GM19455 (cell line): ENCODE measurements around the gene B4GALT3.

Source experiments
- ATAC-seq: cut with Tn5 transposase; IDR thresholded peaks from one replicate; pipeline ENCODE4 v1.9.1; 2021; ENCODE audit not compliant: unreplicated experiment

B4GALT3 gene

DNA sequence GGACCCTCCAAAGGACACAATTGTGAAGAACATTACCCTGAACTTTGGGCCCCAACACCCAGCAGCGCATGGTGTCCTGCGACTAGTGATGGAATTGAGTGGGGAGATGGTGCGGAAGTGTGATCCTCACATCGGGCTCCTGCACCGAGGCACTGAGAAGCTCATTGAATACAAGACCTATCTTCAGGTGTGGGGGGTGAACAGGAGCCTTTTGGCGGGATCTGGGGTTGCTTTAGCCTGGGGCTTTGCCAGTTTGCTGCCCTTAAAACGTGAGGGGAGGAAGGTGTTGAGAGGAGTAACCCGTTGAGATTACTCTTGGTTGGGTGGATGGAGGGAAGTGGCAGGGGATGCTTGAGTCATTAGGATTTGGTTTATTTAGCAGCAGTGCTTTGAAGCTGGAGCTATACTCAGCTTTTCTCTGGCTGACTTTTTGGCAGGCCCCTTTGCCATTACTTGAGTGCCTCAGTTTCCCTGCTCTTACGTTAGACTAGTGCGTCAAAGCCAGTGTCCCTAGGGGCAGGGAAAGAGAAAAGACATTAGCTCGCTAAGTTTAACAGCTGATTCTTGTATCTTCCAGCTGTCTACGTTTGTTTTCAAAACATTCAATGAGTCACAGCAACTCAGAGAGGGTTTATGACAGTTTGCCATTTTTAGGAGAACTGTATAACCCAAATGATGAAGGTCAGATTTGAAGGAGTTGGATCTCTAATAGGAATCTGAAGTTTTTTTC is 29.3 kb upstream of the B4GALT3 start:
- ATAC-seq = no peak

DNA sequence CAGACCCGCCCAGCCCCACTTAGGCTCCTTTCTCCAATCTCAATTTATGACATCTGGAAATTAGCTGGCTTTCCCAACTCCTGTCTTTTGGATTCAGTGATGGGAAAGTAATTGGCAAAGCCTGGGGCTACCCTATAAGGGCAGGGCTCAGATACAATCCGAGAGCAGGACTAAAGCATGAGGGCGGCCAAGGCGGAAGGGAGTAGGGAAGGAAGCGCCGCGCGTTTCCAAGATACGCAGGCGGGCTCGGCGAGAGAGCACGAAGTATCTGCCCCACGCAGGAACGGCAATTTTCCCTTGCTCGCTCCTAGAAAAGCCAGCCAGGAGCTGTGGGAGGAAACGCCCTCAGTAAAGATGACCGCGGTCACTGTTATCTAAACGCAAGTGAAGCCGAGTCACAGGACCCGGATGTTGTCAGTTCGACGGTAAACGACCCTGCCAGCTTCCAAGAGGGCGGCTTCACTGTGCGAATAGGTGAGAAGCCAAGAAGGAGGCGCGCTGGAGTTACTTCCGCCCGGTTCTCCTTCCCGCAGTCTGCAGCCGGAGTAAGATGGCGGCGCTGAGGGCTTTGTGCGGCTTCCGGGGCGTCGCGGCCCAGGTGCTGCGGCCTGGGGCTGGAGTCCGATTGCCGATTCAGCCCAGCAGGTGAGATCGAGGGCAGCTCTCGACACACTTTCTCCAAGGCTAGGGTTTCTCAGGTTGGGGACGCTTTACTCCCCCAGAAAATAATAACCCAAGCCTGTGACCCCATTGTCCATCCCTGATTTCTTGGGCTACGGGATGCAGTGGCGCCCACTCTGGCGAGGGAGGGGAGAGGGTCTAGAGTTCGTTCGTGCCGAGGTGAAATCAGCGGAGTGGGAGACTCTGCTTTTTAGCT is 24.8 kb upstream of the B4GALT3 start, which contains the start of gene NDUFS2:
TSS of gene NDUFS2 (plus strand) at position 532 of the 877 bp plus-strand sequence. CDS start at position 551, 19 bp downstream.
- peak; percentile 97 for ATAC-seq

DNA sequence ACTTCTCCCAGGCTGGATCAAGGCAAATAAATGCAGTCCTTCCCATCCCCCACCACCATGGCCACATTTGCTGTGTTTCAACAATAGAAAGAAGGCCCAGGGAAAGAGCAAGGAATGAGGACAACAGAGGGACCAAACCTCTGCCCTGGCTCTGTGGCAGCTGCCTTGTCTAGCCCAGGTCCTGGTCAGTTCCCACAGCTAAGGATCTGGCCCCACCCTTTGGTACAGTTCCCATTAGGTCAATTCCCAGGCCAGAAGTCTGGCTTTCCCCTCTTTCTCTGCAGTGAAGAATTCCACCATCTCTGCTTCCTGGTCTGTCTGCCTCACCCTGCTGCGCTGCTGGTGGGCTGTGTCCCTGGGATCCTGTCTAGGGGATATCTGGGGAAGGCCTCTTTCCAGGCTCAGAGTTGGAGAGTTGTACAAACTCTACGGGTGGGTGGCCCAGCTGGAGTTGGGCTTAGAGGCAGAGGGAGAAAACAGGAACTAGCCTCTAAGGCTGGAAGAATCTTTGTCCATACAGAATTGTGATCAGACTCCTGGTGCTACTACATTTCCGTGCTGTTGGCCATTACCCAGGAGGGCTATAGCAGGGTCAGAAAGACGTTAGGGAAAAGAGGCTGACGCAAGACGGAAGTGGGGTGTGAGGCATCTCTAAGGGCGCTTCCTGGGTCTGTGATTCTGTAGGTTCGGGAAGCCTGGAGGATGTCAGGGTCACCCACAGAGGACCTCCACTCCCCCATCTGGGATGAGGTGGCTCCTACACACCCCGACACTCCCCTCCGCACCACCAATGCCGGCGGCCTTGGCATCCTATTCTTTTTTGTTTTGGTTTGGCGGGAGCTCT is 23.9 kb upstream of the B4GALT3 start:
- no peak for ATAC-seq

DNA sequence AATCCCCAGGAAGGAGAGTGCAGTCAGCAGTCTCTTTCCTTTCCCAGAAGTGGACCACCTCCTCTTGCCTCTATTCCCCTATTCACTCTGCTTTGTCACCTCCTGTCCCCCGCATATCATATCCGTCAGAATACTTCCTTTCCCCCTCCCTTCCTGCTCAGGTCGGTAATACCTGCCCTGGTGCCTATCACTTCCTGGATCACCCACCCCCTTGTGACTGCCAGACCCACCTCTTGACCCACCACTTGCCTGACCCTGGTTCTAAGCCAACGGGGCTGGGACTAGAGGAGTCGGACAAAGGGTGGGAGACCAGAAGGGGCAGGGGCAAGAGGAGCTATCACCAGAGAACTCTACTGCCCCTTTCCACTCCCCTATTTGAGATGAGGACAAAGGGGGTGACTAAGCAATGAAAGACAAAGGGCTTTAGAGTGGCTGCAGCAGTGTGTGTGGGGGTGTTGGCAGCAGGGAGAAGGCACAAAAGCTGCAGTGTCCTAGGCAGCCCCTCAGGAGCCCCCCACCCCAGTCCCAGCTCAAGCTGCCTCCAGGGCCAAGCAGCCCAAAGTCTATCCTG is 23.2 kb upstream of the B4GALT3 start:
- no peak for ATAC-seq

DNA sequence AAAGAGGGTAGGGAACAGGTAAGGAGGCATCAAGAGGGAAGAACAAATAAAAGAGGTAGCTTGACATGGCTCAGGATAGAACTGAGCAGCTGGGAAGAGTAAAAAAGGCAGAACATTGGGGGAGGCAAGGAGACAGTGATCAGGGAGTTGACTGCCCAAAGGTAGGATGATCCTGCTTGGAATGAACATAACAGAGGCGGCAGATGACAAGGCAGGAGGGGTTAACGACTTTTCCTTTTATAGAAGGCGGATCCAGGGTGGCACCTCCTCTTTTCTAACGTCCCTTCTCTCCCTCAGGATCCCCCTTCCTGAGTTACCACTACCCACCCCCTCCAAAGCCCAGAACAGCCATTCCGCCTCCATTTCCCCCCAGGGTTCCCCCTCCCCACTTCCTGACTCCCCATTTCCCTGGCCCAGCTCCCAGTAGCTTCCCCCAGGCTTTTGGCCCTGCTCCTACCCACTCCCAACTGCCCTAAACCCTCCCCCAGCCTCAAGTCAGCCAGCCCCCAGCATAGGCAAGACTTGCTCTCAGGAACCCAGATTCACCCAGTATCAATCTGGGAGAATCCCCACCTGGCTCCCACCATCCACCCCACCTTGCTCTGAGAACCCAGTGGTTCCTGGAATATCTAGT is 22.3 kb upstream of the B4GALT3 start:
- no peak for ATAC-seq

DNA sequence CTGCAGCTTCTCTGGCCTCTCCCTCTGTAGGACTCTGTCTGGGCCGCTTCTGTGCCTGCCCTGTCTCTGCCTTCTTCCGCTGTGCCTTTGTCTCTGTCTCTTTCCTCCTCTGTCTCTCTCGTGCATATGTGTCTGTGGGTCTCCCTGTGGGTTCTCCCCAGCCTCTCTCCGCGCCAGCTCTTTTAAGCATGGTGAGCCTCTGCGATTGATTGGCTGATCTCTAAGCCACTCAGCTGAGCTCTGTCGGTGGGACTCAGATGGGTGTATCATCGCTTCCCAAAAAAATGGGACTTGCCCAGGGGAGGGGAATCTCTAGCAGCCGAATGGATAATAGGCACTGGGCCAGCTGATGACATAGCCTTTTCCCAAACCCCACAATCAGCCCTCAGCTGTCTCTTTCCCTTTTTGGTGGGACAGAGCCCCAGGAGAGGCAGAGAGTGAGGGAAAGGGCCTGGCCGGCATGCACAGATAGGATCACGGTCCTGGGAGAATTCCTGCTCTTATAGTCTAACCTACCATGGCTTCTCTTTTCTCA is 21.7 kb upstream of the B4GALT3 start, which contains the start of gene ADAMTS4:
TSS of gene ADAMTS4 (minus strand) at position 158 of the 535 bp plus-strand sequence. CDS start 427 bp downstream, outside the sequence.
- no peak for ATAC-seq

DNA sequence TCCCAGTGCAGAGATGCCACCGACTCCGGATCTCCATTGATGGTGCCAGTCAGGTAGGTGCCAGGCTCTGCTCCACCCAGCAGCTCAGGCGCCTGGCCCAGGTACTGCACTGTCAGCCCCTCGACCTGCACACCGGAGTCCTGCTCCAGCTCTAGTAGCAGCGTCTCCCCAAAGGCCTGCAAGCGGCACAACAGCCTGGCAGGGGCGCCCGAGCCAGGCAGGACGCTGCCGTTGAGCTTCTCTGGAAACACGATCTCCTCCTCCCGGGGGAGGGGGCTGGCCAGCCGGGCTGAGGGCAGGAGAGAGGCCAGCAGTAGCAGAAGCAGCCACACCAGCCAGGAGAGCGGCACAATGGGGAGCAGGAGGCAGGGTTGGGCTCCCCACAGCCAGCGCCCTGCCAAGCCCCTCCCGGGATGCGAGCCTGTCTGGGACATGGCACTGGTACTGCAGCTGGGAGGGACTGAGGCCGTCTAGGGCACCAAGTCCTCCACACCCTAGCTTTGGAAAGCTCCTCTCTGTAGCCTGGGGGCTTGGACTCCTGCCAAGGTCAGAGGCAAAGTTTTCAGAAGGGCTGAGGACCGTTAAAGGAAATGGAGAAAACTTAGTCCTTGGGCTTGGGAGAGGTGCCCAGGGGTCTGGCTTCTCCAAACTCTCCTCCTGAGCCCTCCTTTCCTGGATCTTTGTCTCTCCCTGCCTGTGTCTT is 21.0 kb upstream of the B4GALT3 start:
- ATAC-seq = no peak

DNA sequence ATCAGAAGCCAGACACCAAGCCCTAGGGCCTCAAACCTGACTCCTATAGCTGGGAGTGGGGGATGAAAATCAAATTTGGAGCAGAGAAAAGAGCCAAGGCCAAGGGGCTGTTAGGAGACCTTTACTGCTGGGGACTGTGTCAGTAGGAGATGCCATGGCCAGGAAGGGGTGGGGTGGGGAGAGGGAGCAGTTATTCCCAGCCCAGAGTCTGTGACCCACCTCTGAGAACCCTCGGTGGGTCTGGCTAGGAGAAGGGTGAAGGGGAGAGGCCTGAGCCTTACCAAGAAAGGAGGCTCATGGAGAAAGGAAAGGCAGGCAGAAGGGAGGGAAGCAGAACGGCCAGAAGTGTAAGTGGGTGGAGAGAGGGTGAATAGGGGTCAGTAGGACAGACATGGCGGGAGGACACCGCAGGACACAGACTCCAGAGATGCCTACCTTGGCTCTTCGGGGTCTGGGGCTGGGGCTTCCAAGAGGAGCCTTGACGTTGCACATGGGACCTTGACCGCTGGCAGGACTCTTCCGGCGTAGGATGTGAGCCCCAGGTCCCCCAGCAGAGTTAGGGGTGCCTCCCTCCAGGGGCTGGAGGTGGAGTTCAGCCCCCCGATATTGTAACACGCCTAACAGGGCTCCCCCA is 20.4 kb upstream of the B4GALT3 start:
- no peak for ATAC-seq

DNA sequence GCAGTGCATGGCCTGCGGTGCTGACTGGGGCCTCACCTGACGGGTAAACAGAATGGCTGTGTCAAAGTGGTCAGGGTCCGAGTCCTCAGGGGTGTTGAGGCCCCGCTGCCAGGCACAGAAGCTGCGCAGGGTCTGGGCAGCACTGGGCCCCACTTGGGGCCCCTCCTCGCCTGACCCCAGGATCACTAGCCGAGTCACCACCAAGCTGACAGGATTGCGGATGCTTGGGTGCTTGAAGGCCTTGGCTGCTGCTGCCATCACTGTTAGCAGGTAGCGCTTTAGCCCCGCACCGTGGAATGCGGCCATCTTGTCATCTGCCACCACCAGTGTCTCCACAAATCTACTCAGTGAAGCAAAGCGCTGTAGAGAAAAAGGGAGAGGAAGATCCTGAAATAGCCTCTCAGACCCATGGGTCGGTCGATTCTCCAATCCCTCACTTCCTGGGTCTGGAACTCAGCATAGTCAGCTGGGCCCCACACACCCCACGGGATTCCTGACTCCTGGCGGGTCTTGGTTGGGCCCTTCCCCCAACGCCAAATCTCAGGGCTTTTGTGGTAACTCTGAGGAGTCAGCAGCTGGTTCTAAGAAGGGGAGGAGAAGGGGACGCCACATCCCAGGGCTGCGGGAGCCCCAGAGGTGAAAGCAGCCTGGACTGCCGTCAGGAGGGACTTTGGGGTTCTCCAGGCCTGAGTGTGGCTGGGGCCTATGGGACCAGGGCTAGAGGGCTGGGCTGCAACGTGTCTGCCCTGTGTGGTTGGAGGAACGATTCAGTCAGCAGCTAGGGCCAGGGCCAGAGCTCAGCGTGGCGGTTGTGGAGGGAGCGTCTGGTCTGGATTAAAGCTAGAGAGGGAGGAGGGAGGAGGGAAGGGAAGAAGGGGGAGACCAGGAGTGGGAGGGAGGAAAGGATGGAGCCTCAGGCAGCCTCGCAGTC is 19.5 kb upstream of the B4GALT3 start:
- no peak for ATAC-seq

DNA sequence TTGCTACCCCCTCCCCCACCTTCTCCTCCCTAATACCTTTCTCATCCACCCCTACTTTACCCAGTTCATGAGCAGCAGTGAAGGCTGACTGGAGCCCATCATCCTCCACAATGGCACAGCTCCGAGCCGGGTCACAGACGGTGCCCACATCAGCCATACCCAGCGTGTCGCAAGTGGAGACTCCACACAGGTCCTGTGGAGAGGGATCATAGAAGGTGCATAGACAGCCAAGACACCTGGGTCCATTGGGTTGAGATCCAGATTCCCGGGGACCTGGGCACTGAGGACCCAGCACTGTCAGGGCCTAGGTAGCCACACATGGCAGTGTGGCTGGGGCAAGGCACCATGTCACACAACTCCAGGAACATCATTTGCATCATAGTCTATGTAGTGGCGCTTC is 18.8 kb upstream of the B4GALT3 start:
- no peak for ATAC-seq

DNA sequence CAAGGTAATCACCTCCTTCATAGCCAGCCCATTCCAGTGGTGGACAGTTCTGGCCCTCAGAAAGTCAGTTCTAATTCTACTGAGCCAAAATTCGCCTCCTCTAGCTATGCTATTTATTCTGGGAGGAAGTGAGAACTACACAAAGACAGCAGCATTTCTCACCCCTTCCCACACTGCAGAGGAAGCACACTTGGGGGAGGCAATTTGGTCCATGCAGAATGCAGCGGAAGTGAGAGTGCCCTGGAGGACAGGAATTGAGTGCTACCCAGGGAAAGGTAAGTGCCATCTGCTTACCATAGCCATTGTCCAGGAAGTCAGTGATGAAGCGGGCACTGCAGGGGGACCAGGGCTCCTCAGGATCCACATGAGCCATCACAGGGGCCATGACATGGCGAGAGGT is 17.9 kb upstream of the B4GALT3 start:
- no peak for ATAC-seq

DNA sequence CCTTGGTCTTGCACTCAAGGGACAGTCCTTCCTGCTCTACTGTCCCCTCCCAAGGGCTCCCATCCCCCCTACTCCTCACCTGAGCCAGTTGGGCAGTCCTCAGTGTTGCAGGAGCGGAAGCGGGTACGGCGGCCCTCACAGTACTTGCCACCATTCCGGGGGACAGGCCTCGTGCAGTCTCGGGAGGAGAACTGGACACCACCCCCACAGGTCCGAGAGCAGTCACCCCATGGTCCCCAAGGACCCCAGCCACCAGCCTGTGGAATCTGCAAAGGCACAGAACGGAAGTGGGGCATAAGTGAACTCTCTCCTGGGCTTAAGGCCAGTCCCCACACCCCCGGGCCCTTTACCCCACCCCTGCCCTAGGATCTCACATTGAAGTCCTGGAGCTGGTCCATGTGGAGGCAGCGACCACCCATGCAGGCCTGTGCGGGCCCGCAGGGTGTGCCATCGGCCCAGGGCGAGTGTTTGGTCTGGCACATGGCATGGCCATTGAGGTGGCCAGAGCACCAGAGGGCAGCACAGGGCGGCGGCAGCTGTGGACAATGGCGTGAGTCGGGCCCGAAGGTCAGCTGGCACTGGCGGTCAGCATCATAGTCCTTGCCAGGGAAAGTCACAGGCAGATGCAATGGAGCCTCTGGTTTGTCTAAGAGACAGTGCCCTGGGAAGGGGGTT is 16.4 kb upstream of the B4GALT3 start:
- ATAC-seq = no peak

DNA sequence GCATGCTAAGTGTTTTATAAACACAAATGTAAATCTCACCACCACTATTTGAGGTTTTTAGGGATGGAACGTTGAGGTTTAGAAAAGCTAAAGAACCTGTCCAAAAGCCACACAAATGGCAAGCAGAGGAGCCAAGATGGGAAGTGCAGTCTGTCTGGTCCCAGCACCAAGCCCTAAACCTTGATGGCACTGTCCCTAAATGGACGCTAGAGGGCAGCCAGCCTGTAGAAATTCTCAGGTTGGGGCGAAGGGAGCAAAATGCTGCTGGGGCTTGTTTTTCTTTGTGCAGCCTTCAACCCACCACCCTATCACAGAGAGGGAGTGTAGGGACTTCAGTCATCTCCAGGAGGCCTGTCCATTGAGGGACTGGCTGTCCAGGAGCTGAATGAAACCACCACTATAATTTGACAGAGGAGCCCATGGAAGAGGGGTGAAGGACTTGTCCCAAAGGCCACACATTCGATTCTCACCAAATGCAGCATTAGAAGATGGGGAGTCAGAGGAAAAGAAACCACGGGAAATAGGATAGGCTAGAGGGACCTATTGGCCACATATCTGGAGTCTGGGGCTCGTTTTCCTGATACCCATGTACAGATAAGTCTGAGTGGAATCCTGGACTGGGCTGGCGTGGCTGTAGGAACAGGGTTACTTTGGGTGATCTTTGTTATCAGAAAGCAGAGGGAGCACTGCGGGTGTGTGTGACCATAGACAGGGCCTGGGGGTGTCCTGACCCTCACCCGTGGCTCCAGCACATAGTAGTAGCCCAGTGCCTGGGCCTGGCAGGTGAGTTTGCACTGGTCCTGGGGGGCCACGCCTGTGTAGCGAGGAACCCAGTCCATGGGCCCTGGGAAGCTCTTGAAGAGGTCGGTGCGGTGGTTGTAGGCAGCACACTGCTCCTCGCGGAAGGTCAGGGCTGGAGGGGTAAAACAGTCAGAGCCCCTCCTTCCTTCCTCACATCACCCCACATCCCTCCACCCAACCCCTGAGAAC is 15.5 kb upstream of the B4GALT3 start:
- peak; percentile 59 for ATAC-seq

DNA sequence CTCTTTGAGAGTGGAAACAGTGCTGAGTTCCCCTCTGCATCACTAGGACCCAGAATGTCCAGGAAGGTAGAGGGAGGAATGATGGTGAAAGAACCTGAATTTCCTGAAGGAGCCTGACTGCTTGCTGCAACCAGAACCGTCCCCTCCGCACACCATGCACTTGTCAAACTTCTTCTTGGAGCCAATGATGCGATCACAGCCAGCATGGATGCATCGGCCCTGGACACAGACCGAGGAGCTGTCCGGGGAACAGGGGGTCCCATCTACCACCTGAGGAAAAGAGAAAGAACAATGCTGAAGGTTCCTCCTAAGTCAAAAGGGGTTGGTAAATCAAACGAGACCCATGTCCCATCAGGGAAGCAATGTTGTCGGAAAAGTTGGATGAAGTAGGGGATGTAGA is 14.7 kb upstream of the B4GALT3 start:
- ATAC-seq = no peak

DNA sequence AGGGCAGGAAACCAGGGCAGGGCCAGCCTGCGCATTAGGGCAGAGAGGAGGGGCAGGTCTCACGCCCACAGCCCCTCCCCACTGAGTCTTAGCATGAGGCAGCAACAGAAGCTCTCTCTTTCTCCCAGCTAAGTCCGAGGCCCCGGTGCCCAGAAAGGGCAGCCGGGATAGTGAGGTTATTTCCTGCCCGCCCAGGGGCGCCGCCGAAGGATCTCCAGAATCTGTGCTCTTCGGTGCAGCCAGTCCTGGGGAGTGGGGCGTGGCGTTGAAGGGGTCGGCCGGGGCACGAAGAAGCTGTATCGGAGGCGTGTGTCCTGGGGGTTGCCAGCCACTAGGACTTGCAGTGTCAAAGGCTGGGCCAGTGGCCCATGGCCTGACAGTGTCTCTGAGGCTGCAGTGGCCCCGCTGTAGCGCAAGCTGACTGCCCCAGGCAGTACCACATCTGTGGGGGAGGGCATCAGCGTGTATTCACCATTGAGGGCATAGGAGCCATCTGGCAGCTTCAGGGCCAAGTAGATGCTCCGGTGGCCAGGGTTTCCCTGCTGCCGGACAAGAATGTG is 13.7 kb upstream of the B4GALT3 start:
- no peak for ATAC-seq

DNA sequence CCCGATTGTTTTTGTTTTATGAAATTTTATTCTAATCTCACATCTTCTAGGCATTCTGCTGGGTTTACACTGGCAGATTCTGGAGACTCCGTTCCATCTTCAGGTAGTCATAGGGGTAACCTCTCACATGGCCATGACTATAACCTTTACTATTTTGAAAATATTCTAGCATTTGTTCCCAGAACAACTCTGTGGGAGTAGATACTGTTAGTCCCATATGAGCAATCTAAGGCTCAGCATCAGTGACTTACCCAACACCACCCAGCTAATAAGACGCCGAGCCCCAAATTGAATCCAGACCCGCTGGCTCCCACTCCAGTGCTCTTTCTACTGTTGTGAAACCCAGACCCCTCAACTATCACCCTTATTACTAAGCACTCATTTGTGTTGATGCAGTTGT is 11.7 kb upstream of the B4GALT3 start:
- no peak for ATAC-seq
